Activated effector memory CD4-positive, alpha-beta T cell treated with anti-CD3 and anti-CD28 coated beads, Interleukin-2, amount 50 U/mL, for 16 hours (primary cell): Measurements from ENCODE around the gene PARD6G.
"Not testable (repeated sequence)": the region's sequence is repeated elsewhere in the genome, so short reads cannot be mapped to it uniquely, and the experiment has no call there.

Experiments
- DNase-seq: peaks from one replicate; pipeline ENCODE4 v3.0.0-alpha.2; 2020

PARD6G gene

DNA sequence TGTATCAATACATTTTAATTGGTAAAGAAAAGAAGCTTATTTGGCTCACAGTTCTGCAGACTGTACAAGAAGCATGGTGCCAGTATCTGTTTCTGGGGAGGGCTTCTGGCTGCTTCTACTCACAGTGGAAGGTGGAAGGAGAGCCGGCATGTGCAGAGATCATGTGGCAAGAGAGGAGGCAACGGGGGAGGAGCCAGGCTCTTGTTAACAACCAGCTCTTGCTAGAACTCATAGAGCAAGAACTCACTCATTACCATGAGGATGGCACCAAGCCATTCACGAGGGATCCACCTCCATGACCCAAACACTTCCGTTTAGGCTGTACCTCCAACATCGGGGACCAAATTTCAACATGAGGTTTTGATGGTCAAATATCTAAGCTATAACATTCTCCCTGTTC, 7.5 kb downstream of the PARD6G start:
- DNase-seq, result no peak

DNA sequence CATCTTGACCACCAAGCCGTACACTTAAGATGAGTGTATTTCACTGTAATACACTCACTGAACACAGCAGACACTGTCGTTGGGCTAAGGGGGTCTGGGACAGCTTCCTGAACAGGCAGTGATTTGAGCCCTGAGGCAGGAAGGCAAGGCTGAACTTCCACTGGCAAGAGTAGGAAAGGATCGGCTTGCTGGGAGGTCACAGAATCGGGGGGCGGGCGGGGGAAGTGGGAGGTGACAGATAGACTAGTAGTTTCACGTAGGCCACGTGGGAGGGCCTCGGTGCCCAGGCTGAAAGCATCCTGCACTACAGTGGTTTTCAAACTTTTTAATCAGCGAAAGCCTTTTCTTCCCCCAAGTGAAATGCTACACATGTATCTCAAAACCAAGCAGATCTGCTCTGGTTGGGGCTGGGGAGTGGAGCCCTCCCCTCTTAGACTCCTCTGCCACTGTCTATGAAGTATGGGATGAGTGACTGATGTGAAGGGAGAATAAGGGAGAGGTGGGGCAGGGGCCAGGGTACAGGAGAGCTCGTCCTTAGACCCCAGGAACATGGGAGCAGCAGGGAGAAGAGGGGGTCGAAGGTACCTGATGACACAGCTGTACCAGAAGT, 8.6 kb downstream of the PARD6G start:
- no peak for DNase-seq

DNA sequence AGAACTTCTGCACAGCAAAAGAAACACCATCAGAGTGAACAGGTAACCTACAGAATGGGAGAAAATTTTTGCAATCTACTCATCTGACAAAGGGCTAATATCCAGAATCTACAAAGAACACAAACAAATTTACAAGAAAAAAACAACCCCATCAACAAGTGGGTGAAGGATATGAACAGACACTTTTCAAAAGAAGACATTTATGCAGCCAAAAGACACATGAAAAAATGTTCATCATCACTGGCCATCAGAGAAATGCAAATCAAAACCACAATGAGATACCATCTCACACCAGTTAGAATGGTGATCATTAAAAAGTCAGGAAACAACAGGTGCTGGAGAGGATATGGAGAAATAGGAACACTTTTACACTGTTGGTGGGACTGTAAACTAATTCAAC, 9.8 kb downstream of the PARD6G start:
- DNase-seq, result not testable (repeated sequence)

DNA sequence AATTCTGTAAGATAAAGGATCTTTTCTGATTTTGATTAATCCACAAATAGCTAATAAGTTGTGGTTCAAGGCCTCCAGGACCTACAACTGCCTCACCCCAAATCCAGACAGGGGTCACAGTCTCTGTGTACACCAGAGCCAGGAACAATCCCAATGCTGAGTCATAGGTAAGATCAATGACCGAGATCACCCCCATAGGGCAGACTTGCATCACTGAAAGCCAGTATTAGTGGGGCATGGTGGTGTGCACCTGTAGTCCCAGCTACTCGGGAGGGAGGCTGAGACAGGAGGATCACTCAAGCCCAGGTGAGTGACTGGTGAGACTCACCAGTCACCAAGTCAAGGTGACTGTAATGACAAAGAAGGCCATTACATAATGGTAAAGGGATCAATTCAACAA, 12.9 kb downstream of the PARD6G start:
- DNase-seq, result no peak

DNA sequence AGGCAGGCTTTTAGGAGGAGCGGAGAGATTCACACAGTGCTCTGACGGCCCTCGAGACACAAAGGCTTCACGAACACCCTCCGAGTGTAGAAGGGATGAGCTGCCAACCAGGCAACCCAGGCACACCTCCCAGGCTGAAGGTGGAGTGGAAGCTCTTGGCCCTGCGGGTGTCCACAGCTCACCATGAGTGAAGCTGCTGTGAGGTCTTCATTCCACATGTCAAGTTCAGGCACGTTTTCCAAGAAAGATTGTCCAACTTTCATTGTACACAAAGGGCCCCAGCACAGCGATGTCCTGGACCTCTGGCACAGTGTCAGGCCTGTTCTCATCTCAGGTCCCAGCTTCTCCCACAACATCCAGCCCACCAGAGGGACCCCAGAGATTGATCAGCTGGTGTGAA, 13.4 kb downstream of the PARD6G start:
- DNase-seq, result no peak

DNA sequence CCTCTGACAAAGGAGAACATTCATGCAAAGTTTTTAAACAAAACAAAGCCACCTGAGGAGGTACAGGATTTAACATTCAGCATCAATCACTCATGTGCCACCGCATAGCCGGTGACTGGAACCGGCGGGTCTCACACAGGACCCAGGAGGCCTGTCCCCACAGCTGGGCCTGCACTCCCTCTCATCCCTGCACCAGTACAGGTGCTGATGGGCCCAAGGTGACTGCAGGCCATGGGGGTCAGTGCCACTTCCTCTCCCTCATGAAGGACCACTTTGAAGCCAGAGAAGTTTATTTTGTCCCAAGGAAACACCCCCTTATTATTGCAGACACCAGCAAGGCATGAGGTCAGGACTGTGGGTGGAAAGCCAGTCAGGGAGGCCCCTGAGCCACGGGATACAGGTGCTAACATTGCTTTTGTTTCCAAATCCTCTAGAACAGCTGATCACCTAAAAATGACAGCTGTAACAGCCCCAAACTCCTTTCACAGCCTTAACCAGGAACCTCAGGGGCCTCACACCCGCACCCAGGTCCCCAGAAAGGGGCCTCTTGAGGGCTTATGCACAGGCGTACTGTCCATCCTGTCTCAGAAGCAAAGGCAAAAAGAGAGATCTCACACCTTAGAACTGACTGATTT, 14.0 kb downstream of the PARD6G start:
- no peak for DNase-seq

DNA sequence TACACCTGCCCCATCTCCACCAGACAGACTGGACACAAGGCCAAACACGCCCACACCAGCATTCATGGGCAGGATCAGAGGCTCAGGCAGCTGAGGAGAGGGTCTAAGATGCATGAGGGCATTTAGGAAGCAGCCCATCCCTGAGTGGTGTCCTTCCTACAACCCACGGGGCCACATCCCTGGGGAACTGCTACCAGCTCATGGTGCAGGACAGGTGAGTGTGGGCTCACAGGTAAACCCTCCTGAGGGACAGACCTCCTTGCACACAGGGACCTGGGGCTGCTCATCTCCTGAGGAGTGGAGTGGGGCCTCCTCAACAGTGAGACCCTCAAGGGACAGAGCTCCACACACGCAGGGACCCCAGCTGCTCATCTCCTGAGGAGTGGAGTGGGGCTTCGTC, 14.6 kb downstream of the PARD6G start:
- DNase-seq, result no peak

DNA sequence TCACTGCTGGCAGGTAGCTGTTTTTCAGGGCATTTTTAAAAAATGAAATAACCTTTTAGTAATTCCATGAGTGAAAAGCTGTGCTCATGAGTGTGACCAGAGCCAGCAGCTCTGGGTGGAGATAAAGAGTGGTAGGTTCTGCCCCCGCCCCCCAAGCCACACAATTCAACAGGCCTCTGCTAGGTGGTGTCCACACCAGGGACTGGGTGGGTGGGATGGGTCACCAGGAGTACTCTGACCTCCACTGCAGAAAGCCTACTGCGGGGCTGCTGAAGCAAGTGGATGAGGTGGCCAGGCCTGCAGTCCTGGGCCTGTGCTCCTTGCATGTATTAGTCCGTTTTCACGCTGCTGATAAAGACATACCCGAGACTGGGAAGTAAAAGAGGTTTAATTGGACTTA, 15.3 kb downstream of the PARD6G start:
- DNase-seq, result no peak

DNA sequence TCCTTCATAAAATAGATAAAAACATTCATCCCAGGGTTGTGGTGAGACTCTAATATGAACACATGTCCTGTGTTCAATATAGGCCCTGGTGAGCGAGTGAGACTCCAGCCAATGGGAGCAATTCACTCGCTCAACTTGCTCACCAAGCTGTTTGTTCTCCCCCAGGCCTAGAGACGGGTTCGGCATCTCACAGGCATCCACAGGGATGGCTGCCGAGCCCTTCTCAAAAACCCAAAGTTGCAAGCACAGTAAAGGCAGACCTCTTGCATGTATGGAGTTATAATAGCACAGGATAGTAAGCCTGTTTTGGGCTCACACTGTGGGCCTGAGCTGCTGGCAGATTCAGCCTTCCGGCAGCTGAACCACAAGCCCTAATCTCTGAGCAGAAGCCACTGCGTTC, 15.7 kb downstream of the PARD6G start:
- DNase-seq, result no peak

DNA sequence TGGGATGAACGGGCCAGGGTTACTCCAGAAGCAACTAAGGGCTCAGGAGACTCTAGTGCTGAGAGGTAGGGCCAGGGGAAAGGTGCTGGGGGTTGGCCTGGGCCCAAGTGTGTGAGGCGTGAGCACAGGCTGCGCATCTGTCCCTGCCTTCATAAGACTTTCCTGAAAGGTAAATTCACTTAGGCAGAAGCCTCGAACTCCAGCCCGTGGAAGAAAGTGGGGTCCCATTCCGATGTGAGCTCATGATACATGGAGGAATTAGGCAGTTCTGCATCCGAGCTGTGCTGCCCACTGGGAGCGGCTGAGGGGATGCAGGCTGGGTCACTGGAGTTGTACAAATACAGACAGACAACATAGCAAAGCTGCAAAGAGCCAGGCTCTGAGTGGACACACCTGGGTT, 16.2 kb downstream of the PARD6G start:
- no peak for DNase-seq

DNA sequence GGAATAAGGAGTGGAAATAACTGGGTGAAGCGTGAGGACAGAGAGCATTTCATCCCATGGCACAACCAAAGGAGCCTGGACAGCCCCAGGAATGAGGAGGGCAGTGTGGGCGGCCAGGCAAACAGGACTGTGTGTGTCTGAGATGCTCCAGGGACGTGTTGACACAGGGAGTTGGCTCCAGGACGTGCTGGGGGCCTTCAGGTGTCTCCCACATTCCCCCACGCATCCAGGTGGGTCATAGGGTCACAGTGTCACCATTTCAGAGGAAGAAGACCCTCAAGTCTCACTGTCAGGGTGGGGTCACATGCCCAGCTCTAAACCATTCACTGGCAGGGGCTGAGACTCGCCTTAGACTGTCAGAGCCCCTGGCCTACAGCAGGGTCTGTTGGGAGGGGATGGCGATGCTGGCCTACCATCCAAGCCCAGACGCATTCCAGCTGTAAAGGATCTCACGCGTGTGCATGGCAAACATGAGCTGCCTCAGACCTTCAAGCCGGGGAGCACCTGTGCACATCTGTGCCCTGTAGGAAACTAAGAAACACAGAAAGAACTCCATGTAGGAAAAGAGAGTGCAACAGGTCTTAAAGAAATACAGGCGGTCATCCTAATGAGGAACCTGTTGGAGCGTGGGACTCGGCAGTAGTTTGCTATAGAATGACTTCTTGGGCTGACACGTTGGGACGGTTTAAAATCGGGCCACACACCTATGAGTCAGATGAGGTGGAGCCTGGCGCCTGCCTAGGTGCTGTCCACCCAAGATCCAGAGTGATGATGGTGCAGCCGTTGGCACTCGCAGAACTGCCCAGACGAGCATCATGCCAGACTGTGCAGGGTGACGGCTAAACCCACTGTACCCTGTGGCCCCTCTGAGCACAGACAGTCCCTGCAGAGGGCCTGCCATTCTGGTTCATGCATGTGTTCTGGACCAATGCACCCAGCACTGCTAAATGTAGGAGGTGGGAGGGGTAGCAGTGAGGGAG, 17.3 kb downstream of the PARD6G start:
- DNase-seq, result no peak

DNA sequence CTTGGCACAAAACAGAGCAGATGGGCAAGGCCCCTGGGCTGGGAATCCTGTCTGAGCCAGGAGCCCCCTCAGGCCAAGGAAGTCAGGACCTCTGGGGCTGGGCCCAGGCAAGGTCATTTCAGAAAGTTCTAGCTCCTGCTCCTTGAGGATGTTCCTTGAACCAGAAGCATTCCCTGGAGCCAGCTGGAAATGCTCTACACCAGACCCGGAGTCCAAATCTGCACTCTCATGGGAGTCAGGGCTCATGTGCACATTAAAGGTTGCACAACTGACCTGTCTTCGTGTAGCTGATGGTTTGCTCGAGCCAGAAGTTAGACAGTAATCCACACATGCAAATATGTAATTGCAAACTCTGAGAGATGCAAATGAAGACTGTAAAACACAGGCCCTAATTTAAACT, 18.0 kb downstream of the PARD6G start:
- no peak for DNase-seq

DNA sequence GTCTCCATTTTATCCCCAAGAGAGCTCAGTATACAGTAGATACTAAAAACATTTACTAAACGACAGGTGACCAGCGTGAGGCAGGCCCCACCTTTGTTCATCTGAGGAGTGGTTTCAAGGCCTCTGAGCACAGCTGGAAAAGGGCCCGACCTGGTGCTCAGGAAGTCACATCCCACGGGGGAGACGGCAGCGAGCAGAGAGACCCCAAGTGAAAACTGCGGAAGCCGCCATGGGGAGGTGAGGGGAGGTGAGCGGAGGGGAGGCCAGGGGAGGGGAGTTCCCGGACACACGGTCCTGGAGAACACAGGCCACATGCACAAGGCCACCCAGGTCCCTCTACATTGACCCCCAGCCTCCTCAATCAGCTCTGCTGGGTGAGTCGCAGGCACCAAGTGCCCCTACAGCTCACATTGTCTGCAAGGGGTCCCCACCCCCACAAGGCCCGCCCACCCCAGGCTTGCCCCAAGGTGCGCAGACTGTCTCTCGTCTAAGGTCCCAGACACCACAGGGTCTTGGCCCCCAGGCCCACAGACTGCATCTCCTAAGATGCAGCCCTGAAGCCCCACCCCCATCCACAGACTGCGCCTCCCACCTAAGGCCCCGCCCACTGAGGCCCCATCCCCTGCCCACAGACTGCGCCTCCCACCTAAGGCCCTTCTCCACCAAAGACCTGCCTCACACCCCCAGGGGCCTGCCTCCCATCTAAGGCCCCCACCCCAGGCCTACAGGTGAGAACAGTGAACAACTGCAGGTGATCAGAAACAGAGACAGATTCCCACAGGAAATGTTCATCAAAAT, 19.1 kb downstream of the PARD6G start:
- no peak for DNase-seq

DNA sequence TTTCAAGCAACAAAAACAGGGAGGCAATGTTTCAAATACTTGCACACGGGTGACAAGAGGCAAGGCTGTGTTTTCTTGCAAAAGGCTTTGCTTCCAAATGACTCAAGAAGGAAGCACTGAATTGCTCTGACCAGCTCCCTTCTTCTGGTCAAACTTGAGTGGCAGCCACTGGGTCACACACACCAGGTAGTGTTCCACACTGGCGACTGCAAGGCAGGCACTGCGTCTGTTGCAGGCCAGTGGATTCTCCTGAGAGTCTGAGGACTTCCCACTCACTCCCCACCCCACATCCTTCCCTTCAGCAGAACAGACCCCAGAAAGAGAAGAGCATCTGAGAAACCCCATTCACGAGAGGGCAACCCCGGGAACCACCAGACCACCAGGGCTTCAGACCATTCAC, 19.8 kb downstream of the PARD6G start:
- DNase-seq, result no peak

DNA sequence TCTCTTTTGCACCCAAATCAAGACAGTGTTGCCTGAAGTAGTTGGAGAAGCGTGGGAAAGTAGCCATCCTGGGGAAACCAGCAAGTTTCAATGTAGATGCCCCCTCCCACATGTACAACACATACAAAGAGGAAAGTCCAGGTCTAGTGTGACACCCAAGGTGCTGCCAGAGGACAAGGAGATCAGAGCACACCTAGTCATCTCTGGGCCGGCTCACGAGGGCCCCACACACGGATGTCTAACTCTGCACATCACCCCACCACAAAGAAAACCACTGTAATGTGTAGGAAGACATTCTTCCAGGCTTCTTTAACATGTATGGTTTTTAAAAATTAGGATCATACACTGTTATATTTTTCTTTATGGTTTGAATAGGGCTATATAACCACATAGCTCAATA, 21.6 kb downstream of the PARD6G start:
- no peak for DNase-seq

DNA sequence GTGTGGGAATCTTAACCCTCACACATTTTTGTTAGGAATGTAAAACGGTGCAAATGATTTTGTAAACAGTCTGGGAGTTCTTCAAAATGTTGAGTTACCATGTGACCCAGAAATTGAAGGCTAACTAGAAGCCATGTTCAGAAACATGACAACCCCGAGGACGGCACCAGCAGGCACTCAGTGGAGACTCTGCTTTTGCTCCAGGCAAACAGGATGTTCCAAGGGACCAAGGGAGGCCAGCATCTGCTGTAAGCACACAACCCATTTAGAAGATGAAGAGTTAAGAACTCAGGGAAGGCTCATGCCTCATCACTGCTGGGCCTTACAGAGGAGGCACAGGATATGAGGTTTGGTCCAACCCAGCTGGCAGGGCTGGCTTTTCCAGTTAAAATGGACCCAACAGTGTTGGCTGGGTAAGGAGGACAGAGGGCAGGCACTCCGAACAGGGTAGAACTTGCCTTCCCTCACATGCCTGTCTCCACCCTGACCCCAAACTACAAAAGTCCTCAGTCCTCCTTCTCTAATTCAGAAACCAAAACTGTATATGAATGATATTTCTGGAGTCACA, 23.6 kb downstream of the PARD6G start:
- no peak for DNase-seq

DNA sequence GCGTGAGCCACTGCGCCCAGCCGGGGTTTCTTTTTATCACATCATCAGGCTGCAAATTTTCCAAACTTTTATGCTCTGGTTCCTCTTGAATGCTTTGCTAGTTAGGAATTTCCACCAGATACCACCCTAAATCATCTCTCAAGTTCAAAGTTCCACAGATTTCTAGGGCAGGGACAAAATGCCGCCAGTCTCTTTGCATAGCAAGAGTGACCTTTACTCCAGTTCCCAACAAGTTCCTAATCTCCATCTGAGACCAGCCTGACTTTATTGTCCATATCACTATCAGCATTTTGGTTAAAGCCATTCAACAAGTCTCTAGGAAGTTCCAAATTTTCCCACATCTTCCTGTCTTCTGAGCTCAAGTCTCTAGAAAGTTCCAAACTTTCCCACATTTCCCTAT, 27.8 kb downstream of the PARD6G start:
- DNase-seq, result not testable (repeated sequence)

DNA sequence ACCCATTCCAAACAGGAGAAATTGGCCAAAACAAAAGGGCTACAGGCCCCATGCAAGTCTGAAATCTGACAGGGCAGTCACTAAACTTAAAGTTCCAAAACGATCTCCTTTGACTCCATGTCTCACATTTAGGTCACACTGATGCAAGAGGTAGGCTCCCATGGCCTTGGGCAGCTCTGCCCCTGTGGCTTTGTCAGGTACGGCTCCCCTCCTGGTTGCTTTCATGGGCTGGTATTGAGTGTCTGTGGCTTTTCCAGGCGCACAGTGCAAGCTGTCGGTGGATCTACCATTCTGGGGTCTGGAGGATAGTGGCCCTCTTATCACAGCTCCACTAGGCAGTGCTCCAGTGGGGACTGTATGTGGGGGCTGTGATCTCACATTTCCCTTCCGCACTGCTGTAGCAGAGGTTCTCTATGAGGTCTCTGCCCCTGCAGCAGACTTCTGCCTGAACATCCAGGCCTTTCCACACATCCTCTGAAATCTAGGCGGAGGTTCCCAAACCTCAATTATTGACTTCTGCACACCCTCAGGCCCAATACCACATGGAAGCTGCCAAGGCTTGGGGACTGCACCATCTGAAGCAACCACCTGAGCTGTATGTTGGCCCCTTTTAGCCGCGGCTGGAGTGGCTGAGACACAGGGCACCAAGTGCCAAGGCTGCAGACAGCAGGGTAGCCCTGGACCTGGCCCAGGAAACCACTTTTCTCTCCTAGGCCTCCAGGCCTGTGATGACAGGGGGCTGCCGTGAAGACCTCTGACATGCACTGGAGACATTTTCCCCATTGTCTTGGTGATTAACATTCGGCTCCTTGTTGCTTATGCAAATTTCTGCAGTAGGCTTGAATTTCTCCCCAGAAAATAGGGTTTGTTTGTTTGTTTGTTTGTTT, 28.7 kb downstream of the PARD6G start:
- no peak for DNase-seq

DNA sequence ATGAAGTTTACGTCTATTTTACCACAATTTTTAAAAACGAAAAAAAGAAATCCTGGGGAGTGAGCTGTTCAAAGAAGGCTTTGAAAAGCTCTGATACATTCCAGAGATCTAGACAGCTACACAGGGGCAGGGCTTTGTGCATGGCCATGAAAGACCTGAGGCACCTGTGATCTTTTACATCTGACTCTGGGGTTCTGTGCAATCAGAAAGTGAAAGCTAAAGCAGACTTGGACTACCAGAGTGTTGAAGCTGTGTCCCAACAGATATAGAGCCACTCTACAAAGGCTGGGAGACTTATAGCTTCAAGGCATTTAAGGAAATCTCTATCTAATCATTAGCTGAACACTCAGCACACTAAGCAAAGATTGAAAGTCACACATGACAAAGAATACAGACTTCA, 34.1 kb downstream of the PARD6G start:
- DNase-seq, result no peak

DNA sequence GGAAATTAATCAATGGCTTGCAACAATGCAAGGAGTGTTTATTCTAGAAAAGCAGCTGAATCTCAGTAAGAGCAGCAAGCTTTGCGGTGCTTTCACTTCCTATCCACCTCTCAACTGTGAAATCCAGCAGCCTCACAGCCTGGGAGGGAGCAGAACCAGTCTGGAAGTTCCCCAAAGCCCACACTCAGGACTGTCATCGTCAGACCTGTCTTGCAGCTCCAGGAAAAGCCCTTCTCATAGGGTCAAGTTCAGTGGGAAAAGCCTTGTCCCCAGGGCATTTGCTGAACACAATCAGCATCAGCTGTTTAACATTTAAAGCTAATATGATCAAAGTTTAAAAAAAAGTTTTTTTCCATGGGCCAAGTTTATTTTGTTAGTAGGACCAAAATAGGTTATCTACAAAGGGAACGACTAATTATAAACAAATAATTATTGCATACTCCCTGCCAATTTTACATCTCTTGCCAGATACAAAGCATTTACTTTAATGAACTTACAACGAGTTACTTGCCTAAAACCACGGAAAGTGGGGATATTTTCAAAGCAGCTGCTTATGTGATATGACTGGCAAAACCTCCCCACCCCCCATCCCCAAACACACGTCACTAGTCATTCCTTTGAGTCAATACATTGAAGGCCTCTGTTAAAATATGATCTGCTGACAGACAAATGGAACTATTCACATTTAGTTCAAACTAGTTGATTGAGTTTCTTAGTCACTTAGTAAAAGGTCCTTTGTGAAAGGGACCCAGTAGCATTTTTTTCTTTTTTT, 36.8 kb downstream of the PARD6G start:
- DNase-seq, result no peak

DNA sequence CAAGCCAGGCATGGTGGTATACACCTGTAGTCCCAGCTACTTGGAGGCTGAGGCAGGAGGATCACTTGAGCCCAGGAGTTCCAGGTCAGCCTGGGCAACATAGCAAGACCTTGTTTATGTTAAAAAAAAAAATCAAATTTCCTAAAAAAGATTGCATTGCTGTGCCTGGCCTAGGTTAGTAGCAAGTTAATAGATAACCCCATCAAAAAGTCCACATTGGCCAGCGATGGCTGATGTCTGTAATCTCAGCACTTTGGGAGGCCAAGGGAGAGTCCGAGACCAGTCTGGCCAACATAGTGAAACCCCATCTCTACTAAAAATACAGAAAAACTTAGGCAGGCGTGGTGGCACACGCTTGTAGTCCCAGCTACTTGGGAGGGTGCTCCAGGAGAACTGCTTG, 38.7 kb downstream of the PARD6G start:
- DNase-seq, result no peak
